OCI-LY1 (cell line): Measurements from ENCODE around the gene COG7.
A peak's percentile ranks its signal among the peaks of the same experiment; 100 is the strongest.

ENCODE experiments used
- H2AFZ ChIP-seq: fragments of 200-600 bp; sonication (generic), shearing (Covaris generic); 2 replicates; pipeline ENCODE4 v1.6.0; 2014; ENCODE audit warnings: antibody characterized with exemption, mild to moderate bottlenecking, low read length
- H3F3A ChIP-seq: fragments of 200-600 bp; sonication (generic), shearing (Covaris generic); 2 replicates; pipeline ENCODE4 v1.6.0; 2014; ENCODE audit warnings: mild to moderate bottlenecking, antibody characterized with exemption, low read length, moderate library complexity; ENCODE audit not compliant: insufficient read depth
- H3K27ac ChIP-seq: fragments of 200-600 bp; sonication (generic); 2 replicates; pipeline ENCODE4 v1.5.1; 2014; ENCODE audit warnings: low read length, mixed run types, mild to moderate bottlenecking, low read depth; ENCODE audit not compliant: poor library complexity, severe bottlenecking
- H3K27me3 ChIP-seq: fragments of 200-600 bp; sonication (generic); 2 replicates; pipeline ENCODE4 v1.6.0; 2014; ENCODE audit warnings: antibody characterized with exemption, mild to moderate bottlenecking, low read length, moderate library complexity; ENCODE audit not compliant: insufficient read depth
- H3K36me3 ChIP-seq: fragments of 200-600 bp; sonication (generic); 2 replicates; pipeline ENCODE4 v1.6.1; 2014; ENCODE audit warnings: mild to moderate bottlenecking, antibody characterized with exemption, low read length, moderate library complexity, mixed read lengths; ENCODE audit not compliant: insufficient read depth
- H3K4me1 ChIP-seq: fragments of 200-600 bp; sonication (generic); 2 replicates; pipeline ENCODE4 v1.5.1; 2014; ENCODE audit warnings: mild to moderate bottlenecking, low read length, moderate library complexity; ENCODE audit not compliant: insufficient read depth, severe bottlenecking
- H3K4me2 ChIP-seq: fragments of 200-600 bp; sonication (generic), shearing (Covaris generic); 2 replicates; pipeline ENCODE4 v1.6.1; 2014; ENCODE audit warnings: low read length
- H3K4me3 ChIP-seq: fragments of 200-600 bp; sonication (generic); 2 replicates; pipeline ENCODE4 v1.5.1; 2014; ENCODE audit warnings: low read length, low read depth, mild to moderate bottlenecking, mixed read lengths; ENCODE audit not compliant: poor library complexity, severe bottlenecking
- H3K79me2 ChIP-seq: fragments of 200-600 bp; shearing (Covaris generic); 2 replicates; pipeline ENCODE4 v1.6.1; 2016; ENCODE audit warnings: mixed run types, low read length, mixed read lengths; ENCODE audit not compliant: insufficient read depth
- H3K9ac ChIP-seq: fragments of 200-600 bp; sonication (generic), shearing (Covaris generic); 2 replicates; pipeline ENCODE4 v1.6.1; 2014; ENCODE audit warnings: mild to moderate bottlenecking, low read length, mixed read lengths
- H3K9me2 ChIP-seq: fragments of 200-600 bp; sonication (generic), shearing (Covaris generic); 2 replicates; pipeline ENCODE4 v1.6.1; 2014; ENCODE audit warnings: low read depth, mild to moderate bottlenecking, low read length, mixed read lengths
- H3K9me3 ChIP-seq: fragments of 200-600 bp; shearing (Covaris generic); 2 replicates; pipeline ENCODE4 v1.6.1; 2014; ENCODE audit warnings: low read length, mixed read lengths
- H4K20me1 ChIP-seq: fragments of 200-600 bp; sonication (generic), shearing (Covaris generic); 2 replicates; pipeline ENCODE4 v1.6.0; 2016; ENCODE audit warnings: mild to moderate bottlenecking, low read length; ENCODE audit not compliant: insufficient read depth
- EZH2 ChIP-seq: fragments of 200-600 bp; sonication (generic), shearing (Covaris generic); IDR thresholded peaks from 2 replicates; pipeline ENCODE4 v1.8.0; 2017; ENCODE audit warnings: borderline replicate concordance, mixed run types, mild to moderate bottlenecking, antibody characterized with exemption, low read length, moderate library complexity, mixed read lengths
- TF ChIP-seq, protein P1 (sequence below): fragments of 200-600 bp; sonication (generic), shearing (Covaris generic); IDR thresholded peaks from 2 replicates; pipeline ENCODE4 v1.5.1; 2017; ENCODE audit warnings: mild to moderate bottlenecking, antibody characterized with exemption, low read length, moderate library complexity, mixed read lengths

The COG7 gene

DNA sequence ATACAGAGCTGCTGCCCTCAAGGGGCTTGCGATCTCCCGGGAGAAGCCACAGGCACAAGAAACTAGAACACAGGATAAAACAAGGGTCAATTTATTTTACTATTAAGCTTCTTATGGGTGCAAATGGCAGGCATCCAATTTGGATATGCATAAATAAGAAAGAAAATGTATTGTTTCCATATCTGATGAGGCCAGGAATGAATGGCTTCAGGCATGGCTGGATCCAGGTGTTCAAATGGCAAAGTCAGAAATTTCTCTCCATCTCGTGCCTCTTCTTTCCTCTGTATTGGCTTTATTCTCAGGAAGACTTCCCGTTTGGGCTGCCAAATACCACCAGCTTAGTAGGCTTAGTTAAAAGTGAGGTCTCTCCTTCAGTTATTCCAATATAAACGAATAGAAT lies 107.8 kb downstream of the COG7 start:
- no peaks in the 10 kb centered on the region for H3K9me3 ChIP-seq
- no peak overlapping the region for H3K9ac ChIP-seq
- H3K4me1 ChIP-seq: no peaks in the 10 kb centered on the region
- no peak overlapping the region for H3K4me2 ChIP-seq
- no peaks in the 10 kb centered on the region for H3F3A ChIP-seq
- H2AFZ ChIP-seq: no peak overlapping the region
- no peaks in the 10 kb centered on the region for H4K20me1 ChIP-seq
- H3K79me2 ChIP-seq: no peaks in the 10 kb centered on the region
- no peak overlapping the region for H3K4me3 ChIP-seq
- H3K36me3 ChIP-seq: no peaks in the 10 kb centered on the region
- H3K27me3 ChIP-seq: no peaks in the 10 kb centered on the region
- no peaks in the 10 kb centered on the region for H3K9me2 ChIP-seq
- no peak overlapping the region for H3K27ac ChIP-seq
- TF ChIP-seq EZH2: no peak
- TF ChIP-seq, protein P1, sequence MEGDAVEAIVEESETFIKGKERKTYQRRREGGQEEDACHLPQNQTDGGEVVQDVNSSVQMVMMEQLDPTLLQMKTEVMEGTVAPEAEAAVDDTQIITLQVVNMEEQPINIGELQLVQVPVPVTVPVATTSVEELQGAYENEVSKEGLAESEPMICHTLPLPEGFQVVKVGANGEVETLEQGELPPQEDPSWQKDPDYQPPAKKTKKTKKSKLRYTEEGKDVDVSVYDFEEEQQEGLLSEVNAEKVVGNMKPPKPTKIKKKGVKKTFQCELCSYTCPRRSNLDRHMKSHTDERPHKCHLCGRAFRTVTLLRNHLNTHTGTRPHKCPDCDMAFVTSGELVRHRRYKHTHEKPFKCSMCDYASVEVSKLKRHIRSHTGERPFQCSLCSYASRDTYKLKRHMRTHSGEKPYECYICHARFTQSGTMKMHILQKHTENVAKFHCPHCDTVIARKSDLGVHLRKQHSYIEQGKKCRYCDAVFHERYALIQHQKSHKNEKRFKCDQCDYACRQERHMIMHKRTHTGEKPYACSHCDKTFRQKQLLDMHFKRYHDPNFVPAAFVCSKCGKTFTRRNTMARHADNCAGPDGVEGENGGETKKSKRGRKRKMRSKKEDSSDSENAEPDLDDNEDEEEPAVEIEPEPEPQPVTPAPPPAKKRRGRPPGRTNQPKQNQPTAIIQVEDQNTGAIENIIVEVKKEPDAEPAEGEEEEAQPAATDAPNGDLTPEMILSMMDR: no peak

DNA sequence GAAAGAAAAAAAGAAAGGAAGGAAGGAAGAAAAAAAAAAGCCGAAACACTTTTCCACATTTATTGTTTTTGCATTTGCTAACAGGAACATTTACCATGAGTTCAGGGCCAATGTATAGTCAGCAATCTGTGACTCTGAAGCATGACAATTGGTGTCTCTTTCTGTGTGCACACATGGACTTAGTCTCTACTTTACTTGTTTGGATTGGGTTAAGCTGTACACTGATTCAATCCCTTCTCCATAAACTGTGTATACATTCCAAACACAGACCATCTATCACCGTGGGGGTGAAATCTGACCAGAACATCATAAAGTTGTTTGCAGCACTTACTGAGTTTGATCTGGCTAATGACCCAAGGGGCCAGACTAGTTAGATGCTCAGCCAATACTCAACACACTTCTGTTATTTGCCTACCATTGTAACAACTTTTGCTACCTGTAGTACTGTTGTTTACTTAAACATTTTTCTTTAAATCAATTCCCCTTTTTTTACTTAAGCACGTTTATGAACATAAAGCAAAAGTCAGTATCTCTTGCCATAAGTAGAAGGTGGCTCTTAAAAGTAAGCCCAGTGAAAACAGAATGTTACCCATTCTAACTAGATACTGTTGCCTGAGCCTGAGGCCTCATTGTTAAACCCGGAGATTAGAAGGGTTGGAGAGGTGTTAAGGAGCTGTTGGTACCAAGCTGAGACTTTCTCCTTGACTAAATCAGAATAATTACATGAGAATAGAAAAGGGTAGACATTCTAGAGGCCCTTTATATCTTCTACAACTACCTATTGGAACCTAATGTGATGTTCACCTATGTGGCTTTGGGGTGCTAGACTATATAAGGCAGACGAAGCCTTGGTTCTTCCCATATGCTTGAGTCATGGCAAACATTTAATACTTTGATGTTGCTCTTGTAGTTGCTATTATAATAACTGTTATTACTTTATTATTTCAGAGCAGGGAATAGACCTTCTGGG lies 109.1 kb downstream of the COG7 start:
- Histone ChIP-seq H3F3A (no peaks in the 10 kb centered on the region), H3K9ac (no peak overlapping the region), H4K20me1 (no peaks in the 10 kb centered on the region), H3K79me2 (no peaks in the 10 kb centered on the region), H3K4me3 (no peak overlapping the region), H3K27me3 (no peaks in the 10 kb centered on the region), H3K27ac (no peak overlapping the region), H2AFZ (no peak overlapping the region), H3K9me3 (no peaks in the 10 kb centered on the region; the same call in 1 of the 2 replicates), H3K4me1 (no peaks in the 10 kb centered on the region), H3K36me3 (no peaks in the 10 kb centered on the region), H3K9me2 (no peaks in the 10 kb centered on the region), H3K4me2 (no peak overlapping the region)
- no peak for TF ChIP-seq EZH2
- TF ChIP-seq, protein P1: no peak

DNA sequence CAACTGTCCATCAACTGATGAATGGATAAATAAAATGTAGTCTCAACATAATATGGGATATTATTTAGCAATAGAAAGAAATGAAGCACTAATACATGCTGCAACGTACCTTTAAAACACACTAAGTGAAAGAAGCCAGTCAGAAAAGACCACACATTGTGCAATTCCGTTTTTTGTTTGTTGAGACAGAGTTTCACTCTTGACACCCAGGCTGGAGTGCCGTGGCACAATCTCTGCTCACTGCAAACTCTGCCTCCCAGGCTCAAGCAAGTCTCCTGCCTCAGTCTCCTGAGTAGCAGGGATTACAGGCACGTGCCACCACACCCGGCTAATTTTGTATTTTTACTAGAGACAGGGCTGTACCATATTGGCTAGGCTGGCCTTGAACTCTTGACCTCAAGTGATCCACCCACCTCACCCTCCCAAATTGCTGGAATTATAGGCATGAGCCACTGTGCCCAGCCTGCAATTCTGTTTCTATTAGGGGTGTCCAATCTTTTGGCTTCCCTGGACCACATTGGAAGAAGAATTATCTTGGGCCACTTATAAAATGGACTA lies 110.8 kb downstream of the COG7 start:
- Histone ChIP-seq H3K79me2 (no peaks in the 10 kb centered on the region), H3K4me2 (no peak overlapping the region)

More for the DNA sequence above, 110.8 kb downstream of the COG7 start:
- Histone ChIP-seq H3K27ac (no peak overlapping the region), H3K9ac (no peak overlapping the region), H3K9me2 (no peaks in the 10 kb centered on the region), H3K36me3 (no peaks in the 10 kb centered on the region; the same call in 1 of the 2 replicates), H3F3A (no peaks in the 10 kb centered on the region), H3K27me3 (no peaks in the 10 kb centered on the region), H3K4me1 (peaks cover 8% of the 10 kb centered on the region), H3K4me3 (no peak overlapping the region), H3K9me3 (peaks cover 5% of the 10 kb centered on the region), H2AFZ (0 out of 2 replicates have a peak overlapping the region, but pooled peaks have one; percentile 29), H4K20me1 (no peaks in the 10 kb centered on the region)
- TF ChIP-seq, protein P1: no peak
- TF ChIP-seq EZH2: no peak
